Measurements from ENCODE around the gene SIGLEC14.

Gene SIGLEC14

DNA sequence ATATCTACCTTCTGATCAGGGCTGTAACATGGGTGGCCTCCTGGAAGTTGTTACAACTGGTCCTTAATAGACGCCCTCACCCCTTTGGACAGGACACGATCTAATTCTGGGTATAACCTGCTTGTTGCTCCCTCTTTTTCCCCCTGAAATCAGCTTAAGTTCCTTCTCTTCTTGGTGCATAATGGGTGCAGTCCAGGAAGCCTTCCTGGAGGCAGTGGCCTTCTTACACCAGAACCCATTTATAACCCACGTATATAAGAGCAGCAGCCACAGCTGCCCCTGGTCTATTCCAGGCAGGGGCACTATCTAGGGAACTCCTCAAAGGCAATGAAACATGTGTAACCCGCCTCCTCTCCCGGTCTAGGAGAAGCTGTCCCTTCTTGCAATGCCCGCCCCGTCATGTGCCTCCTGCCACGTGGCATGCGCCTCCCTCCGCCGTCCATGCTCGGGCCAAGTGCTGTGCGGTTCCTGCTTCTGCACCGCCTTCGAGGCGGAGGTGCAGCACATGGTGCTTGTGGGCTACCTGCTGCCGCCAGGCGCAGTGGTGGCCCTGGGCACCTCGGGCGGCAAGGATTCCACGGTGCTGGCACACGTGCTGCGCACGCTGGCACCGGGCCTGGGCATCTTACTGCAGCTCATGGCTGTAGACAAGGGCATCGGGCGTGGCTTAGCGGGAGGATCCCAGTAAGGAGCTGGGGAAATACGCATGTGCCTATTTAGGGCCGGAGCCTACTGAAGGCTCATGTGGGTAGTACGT, 48.3 kb downstream of the SIGLEC14 start:
- DNase-seq (ENCODE audit: extremely low spot score) = no peak
- ChIA-PET POLR2A (no interaction called here), CTCF (interaction anchor here (0.8 to 1.8 kb wide), 6 partner anchors 10 to 177 kb away, joined by 3 to 7 read pairs (median 4); no protein-coding TSS in a partner anchor)
- TF ChIP-seq, protein P1, sequence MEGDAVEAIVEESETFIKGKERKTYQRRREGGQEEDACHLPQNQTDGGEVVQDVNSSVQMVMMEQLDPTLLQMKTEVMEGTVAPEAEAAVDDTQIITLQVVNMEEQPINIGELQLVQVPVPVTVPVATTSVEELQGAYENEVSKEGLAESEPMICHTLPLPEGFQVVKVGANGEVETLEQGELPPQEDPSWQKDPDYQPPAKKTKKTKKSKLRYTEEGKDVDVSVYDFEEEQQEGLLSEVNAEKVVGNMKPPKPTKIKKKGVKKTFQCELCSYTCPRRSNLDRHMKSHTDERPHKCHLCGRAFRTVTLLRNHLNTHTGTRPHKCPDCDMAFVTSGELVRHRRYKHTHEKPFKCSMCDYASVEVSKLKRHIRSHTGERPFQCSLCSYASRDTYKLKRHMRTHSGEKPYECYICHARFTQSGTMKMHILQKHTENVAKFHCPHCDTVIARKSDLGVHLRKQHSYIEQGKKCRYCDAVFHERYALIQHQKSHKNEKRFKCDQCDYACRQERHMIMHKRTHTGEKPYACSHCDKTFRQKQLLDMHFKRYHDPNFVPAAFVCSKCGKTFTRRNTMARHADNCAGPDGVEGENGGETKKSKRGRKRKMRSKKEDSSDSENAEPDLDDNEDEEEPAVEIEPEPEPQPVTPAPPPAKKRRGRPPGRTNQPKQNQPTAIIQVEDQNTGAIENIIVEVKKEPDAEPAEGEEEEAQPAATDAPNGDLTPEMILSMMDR (IDR thresholded peaks at IDR 0.05; ENCODE audit: control extremely low read depth, extremely low read depth, low read depth, missing control alignments) = no peak

DNA sequence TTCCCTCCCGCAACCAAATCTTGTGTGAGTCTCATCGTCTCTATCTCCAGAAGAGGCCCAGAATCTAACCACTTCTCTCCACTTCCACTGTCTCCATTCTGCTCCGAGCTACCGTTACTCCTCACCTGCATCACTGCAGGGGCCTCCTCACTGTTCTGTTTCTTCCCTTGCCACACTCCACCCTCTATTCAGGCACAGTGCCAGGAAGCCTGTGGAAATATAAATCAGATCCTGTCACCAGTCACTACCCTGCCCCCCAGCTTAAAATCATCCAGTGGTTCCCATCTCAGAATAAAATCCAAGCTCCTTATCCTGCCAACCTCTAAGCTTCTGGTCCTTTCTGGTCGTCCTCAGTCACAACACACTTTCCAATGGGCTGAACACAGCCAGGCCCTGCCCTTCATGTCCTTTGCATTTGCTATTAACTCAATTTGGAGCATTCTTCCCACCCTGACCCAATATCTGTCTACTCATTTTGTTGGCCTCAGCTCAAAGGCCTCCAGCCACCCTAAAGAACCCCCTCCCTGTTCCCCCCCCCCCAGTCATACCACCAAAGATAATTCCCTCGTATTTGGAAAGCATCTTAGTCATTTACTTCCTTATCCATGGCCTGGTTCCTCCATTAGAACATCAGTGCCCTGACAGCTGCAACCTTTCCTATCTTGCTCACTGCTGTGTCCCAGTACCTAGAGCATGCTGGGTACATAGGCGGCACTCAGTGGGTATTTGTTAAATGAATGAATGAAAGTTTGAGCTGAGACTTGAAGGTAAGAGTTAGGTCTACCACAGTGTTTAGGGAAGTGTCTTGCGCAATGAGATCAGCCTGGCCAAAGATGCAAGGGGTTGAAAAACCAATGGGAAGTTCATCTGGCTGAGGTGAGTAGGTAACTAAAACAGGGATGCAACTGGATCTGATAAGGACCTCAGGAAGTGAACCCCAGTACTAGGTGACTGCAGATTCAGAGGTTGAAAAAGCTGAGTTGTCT, 51.1 kb downstream of the SIGLEC14 start:
- no peak for DNase-seq (ENCODE audit: extremely low spot score)
- TF ChIP-seq, protein P1 (IDR thresholded peaks at IDR 0.05; ENCODE audit: control extremely low read depth, extremely low read depth, low read depth, missing control alignments) = no peak
- POLR2A ChIA-PET = no interaction called here
- CTCF ChIA-PET = interaction anchor here (0.9 to 1.6 kb wide), 4 partner anchors 30 to 120 kb away, joined by 3 read pairs; no protein-coding TSS in a partner anchor

DNA sequence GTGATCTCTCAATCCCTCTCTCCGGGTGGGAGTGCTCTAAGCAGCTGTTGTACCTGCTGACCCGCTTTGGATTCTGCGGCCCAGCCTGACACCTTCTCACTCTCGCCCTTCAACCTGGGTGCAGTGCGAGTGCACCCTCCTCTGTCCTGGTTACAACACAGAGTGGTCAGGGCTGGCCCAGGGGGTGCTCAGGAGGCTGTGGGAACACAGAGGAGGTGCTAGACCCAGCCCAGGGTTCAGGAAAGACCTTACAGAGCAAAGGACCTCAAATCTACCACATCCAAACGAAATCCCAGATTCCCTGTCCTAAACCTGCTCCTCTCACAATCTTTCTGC, 51.9 kb downstream of the SIGLEC14 start:
- CTCF ChIA-PET = interaction anchor here (1.0 to 1.1 kb wide), 2 partner anchors 29 to 153 kb away, joined by 3 read pairs; no protein-coding TSS in a partner anchor
- DNase-seq (ENCODE audit: extremely low spot score) = no peak
- POLR2A ChIA-PET = interaction anchor here (0.7 kb wide), 1 partner anchor 12 kb away, joined by 3 read pairs; no protein-coding TSS in a partner anchor
- TF ChIP-seq, protein P1 (IDR thresholded peaks at IDR 0.05; ENCODE audit: control extremely low read depth, extremely low read depth, low read depth, missing control alignments) = no peak

DNA sequence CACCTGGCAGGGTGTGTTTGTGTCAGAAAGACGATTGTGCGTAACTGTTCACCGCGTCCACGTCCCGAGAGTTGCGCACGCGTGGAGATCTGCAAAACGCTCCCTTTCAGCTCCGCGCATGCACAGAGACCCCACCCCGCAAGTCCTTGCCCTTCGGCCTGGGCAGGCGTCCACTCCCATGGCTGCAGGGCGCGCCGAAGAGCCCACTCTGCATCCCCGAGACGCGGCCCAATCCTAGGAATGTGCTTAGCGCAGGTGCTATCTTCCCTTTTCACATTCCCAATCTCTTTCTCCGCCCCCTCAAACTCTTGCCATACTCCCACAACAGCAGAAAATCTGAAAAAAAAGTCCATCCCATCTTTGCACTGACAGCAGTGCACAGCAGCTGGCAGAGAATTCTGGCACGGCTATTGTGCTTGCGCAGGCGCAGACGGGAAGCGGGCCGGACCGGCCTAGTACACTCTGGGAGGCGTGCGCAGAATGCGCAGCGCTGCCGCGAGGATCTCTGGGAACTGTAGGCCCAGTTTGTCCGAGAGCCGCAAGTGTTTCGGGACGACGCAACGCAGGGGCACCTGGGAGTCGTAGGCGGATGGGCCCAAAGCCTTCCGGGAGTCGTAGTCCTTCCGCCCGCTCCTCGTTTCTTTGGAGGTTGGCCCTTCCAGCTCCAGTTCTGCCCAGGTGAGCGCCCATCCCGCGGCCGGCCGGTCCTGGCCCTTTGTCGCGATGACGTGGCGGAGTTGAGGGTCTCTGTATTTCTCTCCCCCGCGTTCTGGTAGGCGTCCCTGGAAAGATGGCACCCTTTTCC, 52.5 kb downstream of the SIGLEC14 start:
- POLR2A ChIA-PET = interaction anchor here (0.7 kb wide), 1 partner anchor 12 kb away, joined by 3 read pairs; no protein-coding TSS in a partner anchor
- peak; percentile 98 for DNase-seq (ENCODE audit: extremely low spot score)
- TF ChIP-seq, protein P1 (IDR thresholded peaks at IDR 0.05; ENCODE audit: control extremely low read depth, extremely low read depth, low read depth, missing control alignments) = no peak
- CTCF ChIA-PET = interaction anchor here (1.0 to 1.1 kb wide), 2 partner anchors 29 to 153 kb away, joined by 3 read pairs; no protein-coding TSS in a partner anchor

DNA sequence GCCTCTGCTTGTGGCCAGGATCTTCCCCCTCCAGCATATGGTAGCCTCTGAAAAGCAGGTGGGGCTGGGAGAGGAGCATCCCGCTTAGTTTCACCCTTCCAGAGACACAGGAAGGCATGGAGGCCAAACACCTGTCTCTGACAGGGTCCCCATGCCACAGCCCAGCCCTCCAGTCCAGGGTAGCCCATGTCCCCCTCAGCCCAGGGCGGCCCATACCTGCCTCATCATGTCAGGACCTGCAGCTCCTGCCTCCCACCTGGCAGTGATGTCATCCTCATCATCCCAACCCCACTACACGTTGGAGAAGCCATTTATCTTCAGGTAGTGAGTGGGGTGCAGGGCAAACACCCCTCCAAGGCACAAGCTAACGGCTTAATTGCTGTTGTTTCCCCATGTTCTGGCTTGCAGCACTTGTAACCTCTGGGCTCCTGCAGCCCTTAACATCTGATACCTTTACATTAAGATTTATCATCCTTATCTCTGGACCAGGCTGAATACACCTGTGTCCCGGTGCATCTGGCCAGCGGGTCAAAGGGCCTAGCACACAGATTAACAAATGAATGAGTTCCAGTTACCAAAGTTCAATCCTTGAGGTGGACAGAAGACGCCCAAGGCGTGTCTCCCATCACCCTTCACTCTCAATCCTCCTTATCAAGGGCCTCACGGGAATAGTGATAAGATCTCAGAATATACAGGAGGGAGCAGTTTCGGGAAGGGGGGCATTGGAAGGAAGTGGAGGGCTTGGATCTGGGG, 53.3 kb downstream of the SIGLEC14 start:
- CTCF ChIA-PET = interaction anchor here (1.1 kb wide), 1 partner anchor 28 kb away, joined by 3 read pairs; no protein-coding TSS in a partner anchor
- DNase-seq (ENCODE audit: extremely low spot score) = no peak
- POLR2A ChIA-PET = no interaction called here

More for the DNA sequence above, 53.3 kb downstream of the SIGLEC14 start:
- TF ChIP-seq, protein P1 (IDR thresholded peaks at IDR 0.05; ENCODE audit: control extremely low read depth, extremely low read depth, low read depth, missing control alignments) = no peak
